MCF 10A (cell line): ENCODE measurements around the gene ACTL6B. TPM values are rescaled to one million over a fixed set of nuclear protein-coding genes. Genes with fewer than 3 reads are reported as not detected.
A peak's percentile ranks its signal among the peaks of the same experiment; 100 is the strongest.

Experiments
- BruUV-seq: library from RNA; stranded (reverse); fragments of 400-500 nt; replicated peaks from 2 replicates; lab custom pipeline; 2021; lab: Mats Ljungman, UMichigan
- CTCF ChIA-PET: fragments of 300-600 bp; sonication (Branson Sonifier 250); formaldehyde crosslinking; extraction: SDS; loops from one replicate; lab custom pipeline; 2021; ENCODE audit warnings: antibody characterized with exemption, inconsistent platforms; lab: Yijun Ruan, JAX
- POLR2A ChIA-PET: fragments of 300-600, 350-650 bp; sonication (Branson Sonifier 250); formaldehyde crosslinking; extraction: SDS; loops from one replicate; lab custom pipeline; 2020; ENCODE audit warnings: antibody characterized with exemption, inconsistent platforms; lab: Yijun Ruan, JAX
- DNase-seq: peaks from one replicate; pipeline ENCODE4 v3.0.0-alpha.2; 2018; ENCODE audit not compliant: unreplicated experiment
- H3K27ac Mint-ChIP-seq: one replicate; pipeline ENCODE4 v1.8.0; 2022; ENCODE audit warnings: mild to moderate bottlenecking, low read depth, mixed read lengths; ENCODE audit not compliant: unreplicated experiment
- H3K27me3 Mint-ChIP-seq: one replicate; pipeline ENCODE4 v1.8.0; 2022; ENCODE audit warnings: mixed read lengths; ENCODE audit not compliant: insufficient read depth, unreplicated experiment
- H3K36me3 Mint-ChIP-seq: one replicate; pipeline ENCODE4 v1.8.0; 2022; ENCODE audit warnings: mild to moderate bottlenecking, moderate library complexity, mixed read lengths; ENCODE audit not compliant: insufficient read depth, unreplicated experiment
- H3K4me1 Mint-ChIP-seq: one replicate; pipeline ENCODE4 v1.8.0; 2022; ENCODE audit warnings: mixed read lengths; ENCODE audit not compliant: insufficient read depth, unreplicated experiment
- H3K4me3 Mint-ChIP-seq: one replicate; pipeline ENCODE4 v1.8.0; 2022; ENCODE audit warnings: mild to moderate bottlenecking, moderate library complexity, mixed read lengths; ENCODE audit not compliant: unreplicated experiment
- H3K9me3 Mint-ChIP-seq: one replicate; pipeline ENCODE4 v1.8.0; 2022; ENCODE audit warnings: mixed read lengths; ENCODE audit not compliant: unreplicated experiment
- CTCF ChIP-seq: fragments of 200-600 bp; IDR thresholded peaks from one replicate; pipeline ENCODE4 v1.8.0; 2022; ENCODE audit warnings: antibody characterized with exemption, mild to moderate bottlenecking; ENCODE audit not compliant: unreplicated experiment
- intact Hi-C: fragments of 100-400 bp; cut with micrococcal nuclease; formaldehyde crosslinking; loops from 2 replicates; pipeline ENCODE4 v1.14.1; 2022
- total RNA-seq: library from RNA; stranded (reverse); gene quantifications from 2 replicates; pipeline ENCODE4 v1.2.3, GENCODE V29; 2022

Gene ACTL6B
- total RNA-seq, 1 experiment from 2014 or later: not detected

- intact Hi-C loops: no loop called here
- Mint-ChIP-seq H3K27ac (no peak overlapping the region), H3K27me3 (peaks cover 17% of the 10 kb centered on the region), H3K36me3 (peaks cover 7% of the 10 kb centered on the region), H3K4me1 (no peaks in the 10 kb centered on the region), H3K9me3 (no peaks in the 10 kb centered on the region), H3K4me3 (no peak overlapping the region)
- TF ChIP-seq CTCF: no peak
- no peak for DNase-seq
- no TSS peak for BruUV-seq
- CTCF ChIA-PET: interaction anchor here (0.6 kb wide), 1 partner anchor 161 kb away, joined by 3 read pairs; no protein-coding TSS in a partner anchor
- POLR2A ChIA-PET: interaction anchor here (0.7 kb wide), 1 partner anchor 60 kb away, joined by 3 read pairs; no protein-coding TSS in a partner anchor
Measured at GRCh38 chr7:100630066-100630465, 26.2 kb downstream of the ACTL6B start.

- Mint-ChIP-seq H3K9me3 (no peaks in the 10 kb centered on the region), H3K4me1 (peaks cover 2% of the 10 kb centered on the region), H3K4me3 (no peak overlapping the region), H3K27ac (no peak overlapping the region), H3K27me3 (peaks cover 8% of the 10 kb centered on the region), H3K36me3 (peaks cover 7% of the 10 kb centered on the region)
- CTCF ChIA-PET: interaction anchor here (0.6 to 0.7 kb wide), 3 partner anchors 11 to 76 kb away, joined by 3 read pairs; no protein-coding TSS in a partner anchor
- POLR2A ChIA-PET: no interaction called here
- TF ChIP-seq CTCF: peak; percentile 24
- intact Hi-C loops: loop anchor here (5.0 kb wide), 1 partner anchor 43 kb away; the partner anchor contains the start of gene GNB2
- DNase-seq: peak; percentile 37
- no TSS peak for BruUV-seq
Measured at GRCh38 chr7:100629117-100629716, 27.0 kb downstream of the ACTL6B start.

- Mint-ChIP-seq H3K27ac (no peak overlapping the region), H3K4me3 (no peak overlapping the region), H3K27me3 (no peaks in the 10 kb centered on the region), H3K36me3 (no peaks in the 10 kb centered on the region), H3K4me1 (peaks cover 6% of the 10 kb centered on the region), H3K9me3 (no peaks in the 10 kb centered on the region)
- no peak for DNase-seq
- CTCF ChIA-PET: no interaction called here
- no TSS peak for BruUV-seq
- POLR2A ChIA-PET: interaction anchor here (1.5 to 2.6 kb wide), 3 partner anchors 15 to 79 kb away, joined by 3 to 7 read pairs (median 4); partner anchors contain the start of genes GNB2, MOSPD3 and POP7
- no peak for TF ChIP-seq CTCF
- intact Hi-C loops: loop anchor here (5.0 kb wide), 1 partner anchor 45 kb away; the partner anchor contains the start of gene GNB2
Measured at GRCh38 chr7:100627238-100627549, 29.1 kb downstream of the ACTL6B start.

- H3K27ac Mint-ChIP-seq: no peak overlapping the region
Measured at GRCh38 chr7:100626530-100627237, 29.6 kb downstream of the ACTL6B start.

More at GRCh38 chr7:100626530-100627237, 29.6 kb downstream of the ACTL6B start:
- peak; percentile 84 for DNase-seq
- no peaks in the 10 kb centered on the region for H3K9me3 Mint-ChIP-seq
- TF ChIP-seq CTCF: no peak
- no peaks in the 10 kb centered on the region for H3K27me3 Mint-ChIP-seq
- ChIA-PET POLR2A (interaction anchor here (0.7 to 2.6 kb wide), 4 partner anchors 15 to 79 kb away, joined by 3 to 7 read pairs (median 4); partner anchors contain the start of genes FBXO24, GNB2, LRCH4 and MOSPD3), CTCF (interaction anchor here (0.8 to 1.1 kb wide), 3 partner anchors 33 to 173 kb away, joined by 3 read pairs; no protein-coding TSS in a partner anchor)
- no peaks in the 10 kb centered on the region for H3K36me3 Mint-ChIP-seq
- BruUV-seq: no TSS peak
- intact Hi-C loops: loop anchor here (5.0 kb wide), 1 partner anchor 46 kb away; the partner anchor contains the start of gene GNB2
- H3K4me3 Mint-ChIP-seq: peak overlapping the region; percentile 53
- H3K4me1 Mint-ChIP-seq: peaks cover 6% of the 10 kb centered on the region
